OCI-LY1 (cell line): ENCODE measurements around the gene MRGPRD.

Experiments used
- H2AFZ ChIP-seq: fragments of 200-600 bp; sonication (generic), shearing (Covaris generic); 2 replicates; pipeline ENCODE4 v1.6.0; 2014; ENCODE audit warnings: antibody characterized with exemption, mild to moderate bottlenecking, low read length
- H3F3A ChIP-seq: fragments of 200-600 bp; sonication (generic), shearing (Covaris generic); 2 replicates; pipeline ENCODE4 v1.6.0; 2014; ENCODE audit warnings: mild to moderate bottlenecking, antibody characterized with exemption, low read length, moderate library complexity; ENCODE audit not compliant: insufficient read depth
- H3K27ac ChIP-seq: fragments of 200-600 bp; sonication (generic); 2 replicates; pipeline ENCODE4 v1.5.1; 2014; ENCODE audit warnings: low read length, mixed run types, mild to moderate bottlenecking, low read depth; ENCODE audit not compliant: poor library complexity, severe bottlenecking
- H3K27me3 ChIP-seq: fragments of 200-600 bp; sonication (generic); 2 replicates; pipeline ENCODE4 v1.6.0; 2014; ENCODE audit warnings: antibody characterized with exemption, mild to moderate bottlenecking, low read length, moderate library complexity; ENCODE audit not compliant: insufficient read depth
- H3K36me3 ChIP-seq: fragments of 200-600 bp; sonication (generic); 2 replicates; pipeline ENCODE4 v1.6.1; 2014; ENCODE audit warnings: mild to moderate bottlenecking, antibody characterized with exemption, low read length, moderate library complexity, mixed read lengths; ENCODE audit not compliant: insufficient read depth
- H3K4me1 ChIP-seq: fragments of 200-600 bp; sonication (generic); 2 replicates; pipeline ENCODE4 v1.5.1; 2014; ENCODE audit warnings: mild to moderate bottlenecking, low read length, moderate library complexity; ENCODE audit not compliant: insufficient read depth, severe bottlenecking
- H3K4me2 ChIP-seq: fragments of 200-600 bp; sonication (generic), shearing (Covaris generic); 2 replicates; pipeline ENCODE4 v1.6.1; 2014; ENCODE audit warnings: low read length
- H3K4me3 ChIP-seq: fragments of 200-600 bp; sonication (generic); 2 replicates; pipeline ENCODE4 v1.5.1; 2014; ENCODE audit warnings: low read length, low read depth, mild to moderate bottlenecking, mixed read lengths; ENCODE audit not compliant: poor library complexity, severe bottlenecking
- H3K79me2 ChIP-seq: fragments of 200-600 bp; shearing (Covaris generic); 2 replicates; pipeline ENCODE4 v1.6.1; 2016; ENCODE audit warnings: mixed run types, low read length, mixed read lengths; ENCODE audit not compliant: insufficient read depth
- H3K9ac ChIP-seq: fragments of 200-600 bp; sonication (generic), shearing (Covaris generic); 2 replicates; pipeline ENCODE4 v1.6.1; 2014; ENCODE audit warnings: mild to moderate bottlenecking, low read length, mixed read lengths
- H3K9me2 ChIP-seq: fragments of 200-600 bp; sonication (generic), shearing (Covaris generic); 2 replicates; pipeline ENCODE4 v1.6.1; 2014; ENCODE audit warnings: low read depth, mild to moderate bottlenecking, low read length, mixed read lengths
- H3K9me3 ChIP-seq: fragments of 200-600 bp; shearing (Covaris generic); 2 replicates; pipeline ENCODE4 v1.6.1; 2014; ENCODE audit warnings: low read length, mixed read lengths
- H4K20me1 ChIP-seq: fragments of 200-600 bp; sonication (generic), shearing (Covaris generic); 2 replicates; pipeline ENCODE4 v1.6.0; 2016; ENCODE audit warnings: mild to moderate bottlenecking, low read length; ENCODE audit not compliant: insufficient read depth
- EZH2 ChIP-seq: fragments of 200-600 bp; sonication (generic), shearing (Covaris generic); IDR thresholded peaks from 2 replicates; pipeline ENCODE4 v1.8.0; 2017; ENCODE audit warnings: borderline replicate concordance, mixed run types, mild to moderate bottlenecking, antibody characterized with exemption, low read length, moderate library complexity, mixed read lengths
- TF ChIP-seq, protein P1 (sequence below): fragments of 200-600 bp; sonication (generic), shearing (Covaris generic); IDR thresholded peaks from 2 replicates; pipeline ENCODE4 v1.5.1; 2017; ENCODE audit warnings: mild to moderate bottlenecking, antibody characterized with exemption, low read length, moderate library complexity, mixed read lengths

Gene MRGPRD

DNA sequence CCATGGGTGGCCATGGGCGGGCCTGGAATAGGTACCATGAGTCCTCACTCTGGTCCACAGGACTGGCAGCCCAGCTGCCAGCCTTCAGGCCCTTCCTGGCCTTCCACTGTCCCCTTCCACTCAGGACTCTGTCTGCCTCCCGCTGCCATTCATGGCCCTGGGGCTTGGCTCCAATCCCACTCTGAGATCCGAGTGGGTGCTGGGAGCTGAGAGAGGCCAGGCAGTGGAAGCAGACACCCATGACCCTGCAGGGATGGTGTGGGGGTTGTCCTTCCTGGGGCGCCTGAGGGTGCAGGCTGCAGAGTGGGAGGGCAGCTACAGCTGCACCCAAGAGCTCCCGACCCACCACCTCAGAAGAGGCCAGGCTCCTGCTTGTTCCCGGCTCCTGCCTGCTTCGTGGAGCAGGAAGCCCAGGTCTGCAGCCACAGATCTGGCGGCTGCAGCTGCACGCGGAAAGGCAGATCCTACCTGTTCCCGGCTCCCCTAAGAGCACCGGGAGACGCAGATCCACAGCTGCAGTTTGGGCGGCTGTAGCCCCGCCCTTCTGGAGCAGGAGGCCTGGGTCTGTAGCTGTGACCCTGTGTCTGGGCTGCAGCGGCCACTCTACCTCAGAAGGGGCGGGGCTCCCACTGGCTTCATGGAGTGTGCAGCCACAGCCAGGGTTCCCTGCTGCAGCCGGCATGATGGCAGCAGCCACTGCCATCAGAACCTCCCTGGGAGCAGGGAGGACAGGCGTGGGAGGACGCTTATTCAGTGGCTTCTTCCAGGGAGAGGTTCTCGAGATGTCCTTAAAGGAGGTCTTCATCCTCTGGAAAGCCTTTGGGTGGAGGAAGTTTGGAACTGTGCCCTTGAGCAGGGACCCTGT, 49.6 kb downstream of the MRGPRD start:
- TF ChIP-seq EZH2 = no peak
- TF ChIP-seq, protein P1, sequence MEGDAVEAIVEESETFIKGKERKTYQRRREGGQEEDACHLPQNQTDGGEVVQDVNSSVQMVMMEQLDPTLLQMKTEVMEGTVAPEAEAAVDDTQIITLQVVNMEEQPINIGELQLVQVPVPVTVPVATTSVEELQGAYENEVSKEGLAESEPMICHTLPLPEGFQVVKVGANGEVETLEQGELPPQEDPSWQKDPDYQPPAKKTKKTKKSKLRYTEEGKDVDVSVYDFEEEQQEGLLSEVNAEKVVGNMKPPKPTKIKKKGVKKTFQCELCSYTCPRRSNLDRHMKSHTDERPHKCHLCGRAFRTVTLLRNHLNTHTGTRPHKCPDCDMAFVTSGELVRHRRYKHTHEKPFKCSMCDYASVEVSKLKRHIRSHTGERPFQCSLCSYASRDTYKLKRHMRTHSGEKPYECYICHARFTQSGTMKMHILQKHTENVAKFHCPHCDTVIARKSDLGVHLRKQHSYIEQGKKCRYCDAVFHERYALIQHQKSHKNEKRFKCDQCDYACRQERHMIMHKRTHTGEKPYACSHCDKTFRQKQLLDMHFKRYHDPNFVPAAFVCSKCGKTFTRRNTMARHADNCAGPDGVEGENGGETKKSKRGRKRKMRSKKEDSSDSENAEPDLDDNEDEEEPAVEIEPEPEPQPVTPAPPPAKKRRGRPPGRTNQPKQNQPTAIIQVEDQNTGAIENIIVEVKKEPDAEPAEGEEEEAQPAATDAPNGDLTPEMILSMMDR = no peak
- Histone ChIP-seq H3K9ac (no peak overlapping the region), H3K4me3 (no peak overlapping the region), H3K36me3 (peaks cover 53% of the 10 kb centered on the region), H3K27ac (no peak overlapping the region), H3K4me2 (no peak overlapping the region), H4K20me1 (no peaks in the 10 kb centered on the region), H3K4me1 (peaks cover 9% of the 10 kb centered on the region), H3K9me3 (no peaks in the 10 kb centered on the region), H3F3A (no peaks in the 10 kb centered on the region), H3K27me3 (no peaks in the 10 kb centered on the region), H3K79me2 (no peaks in the 10 kb centered on the region), H3K9me2 (no peaks in the 10 kb centered on the region), H2AFZ (no peak overlapping the region)
